Embryonic facial prominence (tissue), 1 donor: Measurements from ENCODE around the gene SLC17A5.
"Not testable (repeated sequence)": the region's sequence is repeated elsewhere in the genome, so short reads cannot be mapped to it uniquely, and the experiment has no call there.

Experiments used
- DNase-seq: peaks from one replicate; pipeline ENCODE4 v3.0.0-alpha.2; 2016; ENCODE audit errors: extremely low spot score

Gene SLC17A5

GRCh38 chr6:73653571-73654424 is at the start of gene SLC17A5:
Gene SLC17A5, minus strand, starts transcription at chr6:73653992. Its CDS starts 106 bp downstream, at chr6:73653886.
- peak; percentile 92 for DNase-seq

- no peak for DNase-seq
These were observed 49.7 kb upstream of the SLC17A5 start for GRCh38 chr6:73703466-73703865.

- no peak for DNase-seq
These were observed 48.7 kb upstream of the SLC17A5 start for GRCh38 chr6:73702444-73702843.

GRCh38 chr6:73699676-73700459 is 46.1 kb upstream of the SLC17A5 start:
- no peak for DNase-seq

GRCh38 chr6:73696966-73697655 is 43.3 kb upstream of the SLC17A5 start:
- no peak for DNase-seq

- no peak for DNase-seq
These were observed 42.0 kb upstream of the SLC17A5 start, which contains the start of gene CD109 for GRCh38 chr6:73695619-73696421. Gene CD109, plus strand, starts transcription at chr6:73696203. Its CDS starts 13 bp downstream, at chr6:73696216.

GRCh38 chr6:73694711-73695411 is 41.1 kb upstream of the SLC17A5 start:
- DNase-seq = no peak

- no peak for DNase-seq
These were observed 37.7 kb upstream of the SLC17A5 start for GRCh38 chr6:73691512-73691911.

- no peak for DNase-seq
These were observed 36.3 kb upstream of the SLC17A5 start for GRCh38 chr6:73690056-73690455.

- no peak for DNase-seq
These were observed 34.6 kb upstream of the SLC17A5 start for GRCh38 chr6:73688351-73688750.

- DNase-seq = not testable (repeated sequence)
These were observed 29.8 kb upstream of the SLC17A5 start for GRCh38 chr6:73683574-73683973.

GRCh38 chr6:73680289-73680918 is 26.6 kb upstream of the SLC17A5 start:
- DNase-seq = no peak

GRCh38 chr6:73679846-73680245 is 26.1 kb upstream of the SLC17A5 start:
- DNase-seq = not testable (repeated sequence)

- DNase-seq = no peak
These were observed 25.2 kb upstream of the SLC17A5 start for GRCh38 chr6:73679009-73679408.

GRCh38 chr6:73675466-73676098 is 21.8 kb upstream of the SLC17A5 start:
- no peak for DNase-seq

- no peak for DNase-seq
These were observed 18.3 kb upstream of the SLC17A5 start for GRCh38 chr6:73671911-73672685.

- DNase-seq = no peak
These were observed 15.2 kb upstream of the SLC17A5 start for GRCh38 chr6:73669005-73669404.

- no peak for DNase-seq
These were observed 14.0 kb upstream of the SLC17A5 start for GRCh38 chr6:73667798-73668197.

GRCh38 chr6:73666393-73666792 is 12.6 kb upstream of the SLC17A5 start:
- no peak for DNase-seq
